ENCODE measurements around the gene INTU.
A peak's percentile ranks its signal among the peaks of the same experiment; 100 is the strongest.
"Not testable (repeated sequence)": the region's sequence is repeated elsewhere in the genome, so short reads cannot be mapped to it uniquely, and the experiment has no call there.

INTU gene

DNA sequence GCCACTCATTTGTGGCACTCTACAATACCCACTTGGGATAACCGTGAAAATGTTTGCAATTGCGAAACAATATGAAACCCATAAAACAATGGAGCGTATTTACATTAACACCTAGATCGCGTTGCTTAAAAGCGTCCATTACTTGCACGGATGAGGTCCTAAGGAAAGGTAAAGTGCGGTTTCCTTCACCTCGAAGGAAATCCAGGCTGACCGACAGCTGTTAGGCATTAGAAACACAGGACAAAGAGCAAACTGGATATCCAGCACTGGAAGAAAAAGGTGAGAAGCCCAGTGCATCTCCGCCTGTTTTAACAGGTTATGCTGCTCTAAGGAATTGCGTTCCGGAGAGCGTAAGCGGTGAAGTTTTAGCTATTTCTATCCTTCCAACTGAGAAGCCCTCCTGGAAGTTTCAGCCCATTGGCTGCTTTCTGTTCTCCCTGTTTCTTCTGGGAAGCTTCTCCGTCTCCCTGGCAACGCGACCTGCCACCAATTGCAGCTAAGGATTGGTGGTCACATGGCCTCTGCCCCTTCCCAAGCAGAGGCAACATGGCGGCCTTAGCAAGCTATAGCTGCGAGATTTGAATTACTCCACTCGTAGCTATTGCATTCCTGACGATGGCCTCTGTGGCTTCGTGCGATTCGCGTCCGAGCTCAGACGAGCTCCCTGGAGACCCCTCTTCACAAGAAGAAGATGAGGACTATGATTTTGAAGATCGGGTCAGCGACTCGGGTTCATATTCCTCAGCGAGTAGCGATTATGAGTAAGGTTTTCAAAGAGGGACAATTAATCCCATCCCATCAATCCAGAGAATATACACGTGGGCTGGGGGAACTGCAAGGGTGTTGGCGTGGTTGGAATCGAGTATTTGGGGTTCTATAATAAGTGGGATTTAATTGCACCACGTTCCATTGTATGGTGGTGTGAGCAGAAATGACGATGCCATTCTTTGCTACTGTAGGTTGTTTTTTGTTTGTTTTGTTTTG is at the start of gene INTU:
TSS of gene INTU (plus strand) at position 538 of the 984 bp plus-strand sequence. CDS start at position 616, 78 bp downstream.
- no peak for TF ChIP-seq CTCF (IDR thresholded peaks at IDR 0.05; ENCODE audit: low read depth, low read length)
- DNase-seq (ENCODE audit: low read depth in 2 of 2) = peak; percentile 97 to 98
- H3K4me3 ChIP-seq (replicated peaks in 1 of 2; ENCODE audit: low read depth in 2 of 2, low read length in 2 of 2) = peak within 1 kb of the TSS; percentile 67 to 68

GRCh38 chr4:127586496-127586895 is 46.3 kb upstream of the INTU start:
- H3K4me3 ChIP-seq (replicated peaks in 1 of 2; ENCODE audit: low read depth in 2 of 2, low read length in 2 of 2) = not testable (repeated sequence)
- DNase-seq (ENCODE audit: low read depth in 2 of 2) = peak in 1 of 2 donors; percentile 25

DNA sequence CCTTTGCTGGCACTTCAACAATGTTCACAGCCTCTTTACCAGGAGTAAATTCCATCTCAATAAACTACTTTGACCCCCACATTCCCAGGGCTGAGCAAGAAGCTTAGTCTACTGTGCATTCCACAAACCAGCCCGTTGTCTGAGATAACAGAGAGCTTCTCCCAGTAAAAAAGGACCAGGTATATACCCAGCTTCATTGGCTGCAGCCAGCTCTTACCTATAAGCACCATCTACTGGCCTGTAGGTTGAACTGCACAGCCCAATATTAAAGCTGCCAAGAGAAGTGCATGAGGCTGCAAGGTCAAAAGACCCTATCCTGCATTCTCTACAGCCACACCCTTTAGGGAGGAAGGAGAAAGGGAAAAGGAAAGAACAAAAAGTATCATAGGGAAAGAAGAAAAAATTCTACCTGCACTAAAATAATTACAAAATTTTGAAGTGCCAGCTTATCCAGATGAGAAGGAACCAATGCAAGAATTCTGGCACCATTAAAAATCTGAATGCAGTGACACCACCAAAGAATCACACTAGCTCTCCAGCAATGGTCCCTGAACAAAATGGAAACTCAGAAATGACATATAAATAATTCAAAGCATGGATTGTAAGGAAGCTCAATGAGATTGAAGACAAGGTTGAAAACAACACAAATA is 45.7 kb upstream of the INTU start:
- DNase-seq (ENCODE audit: low read depth in 2 of 2) = peak; percentile 38 to 55
- peak; percentile 82 for TF ChIP-seq CTCF (IDR thresholded peaks at IDR 0.05; ENCODE audit: low read depth, low read length)
- no peak overlapping the region for H3K4me3 ChIP-seq (replicated peaks in 1 of 2; ENCODE audit: low read depth in 2 of 2, low read length in 2 of 2)

DNA sequence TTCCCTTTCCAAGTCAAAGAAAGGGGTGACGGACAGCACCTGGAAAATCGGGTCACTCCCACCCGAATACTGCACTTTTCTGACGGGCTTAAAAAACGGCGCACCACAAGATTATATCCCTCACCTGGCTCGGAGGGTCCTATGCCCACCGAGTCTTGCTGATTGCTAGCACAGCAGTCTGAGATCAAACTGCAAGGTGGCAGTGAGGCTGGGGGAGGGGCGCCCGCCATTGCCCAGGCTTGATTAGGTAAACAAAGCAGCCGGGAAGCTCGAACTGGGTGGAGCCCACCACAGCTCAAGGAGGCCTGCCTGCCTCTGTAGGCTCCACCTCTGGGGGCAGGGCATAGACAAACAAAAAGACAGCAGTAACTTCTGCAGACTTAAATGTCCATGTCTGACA is 43.6 kb upstream of the INTU start:
- H3K4me3 ChIP-seq (replicated peaks in 1 of 2; ENCODE audit: low read depth in 2 of 2, low read length in 2 of 2); DNase-seq (ENCODE audit: low read depth in 2 of 2): not testable (repeated sequence)

DNA sequence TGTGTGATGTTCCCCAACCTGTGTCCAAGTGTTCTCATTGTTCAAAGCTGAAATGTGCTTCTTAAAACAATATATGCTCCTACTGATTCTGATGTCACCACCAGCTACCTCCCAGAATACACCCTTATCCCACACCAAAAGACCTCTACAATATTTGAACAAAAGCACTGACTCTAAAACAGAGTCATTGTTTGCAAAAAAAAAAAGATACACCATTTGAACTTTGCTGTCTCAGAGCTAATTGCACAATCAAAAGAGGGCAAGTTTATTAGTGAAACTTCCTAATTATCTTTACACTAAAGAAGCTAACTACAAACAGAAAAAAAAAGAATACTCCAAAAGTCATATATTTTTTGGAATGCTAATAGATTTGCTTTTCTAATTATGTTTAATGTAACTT is 34.1 kb upstream of the INTU start:
- H3K4me3 ChIP-seq (replicated peaks in 1 of 2; ENCODE audit: low read depth in 2 of 2, low read length in 2 of 2) = no peak overlapping the region
- no peak for TF ChIP-seq CTCF (IDR thresholded peaks at IDR 0.05; ENCODE audit: low read depth, low read length)
- DNase-seq (ENCODE audit: low read depth in 2 of 2) = no peak

DNA sequence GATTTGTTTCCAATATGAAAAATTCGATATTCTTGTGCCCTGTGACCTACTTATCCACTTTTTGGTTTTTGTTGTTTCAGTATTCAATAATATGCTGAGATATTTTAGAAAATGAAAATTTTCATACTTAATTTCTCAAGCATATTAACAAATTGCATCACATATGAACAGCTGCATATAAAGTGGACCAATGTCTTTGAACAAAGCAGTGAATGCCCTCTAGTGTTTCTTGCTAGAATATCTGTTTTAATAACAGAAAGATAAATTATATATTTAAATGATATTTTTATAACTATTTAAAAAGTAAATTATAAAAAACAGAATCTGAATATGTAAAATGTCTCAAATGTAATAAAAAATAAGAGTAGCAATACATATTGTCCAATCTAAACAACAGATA is 31.7 kb upstream of the INTU start:
- peak; percentile 34 for TF ChIP-seq CTCF (IDR thresholded peaks at IDR 0.05; ENCODE audit: low read depth, low read length)
- H3K4me3 ChIP-seq (replicated peaks in 1 of 2; ENCODE audit: low read depth in 2 of 2, low read length in 2 of 2) = no peak overlapping the region
- peak; percentile 40 to 50 for DNase-seq (ENCODE audit: low read depth in 2 of 2)

GRCh38 chr4:127604949-127605709 is 27.6 kb upstream of the INTU start:
- DNase-seq (ENCODE audit: low read depth in 2 of 2) = peak; percentile 64 to 73
- no peak overlapping the region for H3K4me3 ChIP-seq (replicated peaks in 1 of 2; ENCODE audit: low read depth in 2 of 2, low read length in 2 of 2)
- TF ChIP-seq CTCF (IDR thresholded peaks at IDR 0.05; ENCODE audit: low read depth, low read length) = peak; percentile 22

All from cardiac fibroblast (primary cell).